Neural crest cell (in vitro differentiated cells): Measurements from ENCODE around the gene MRPL10. TPM values are rescaled to one million over a fixed set of nuclear protein-coding genes. Genes with fewer than 3 reads are reported as not detected.

Experiments
- DNase-seq: peaks from one replicate; pipeline ENCODE4 v3.0.0; 2021; ENCODE audit warnings: low read depth, mixed read lengths, low spot score
- H3K27ac Mint-ChIP-seq: one replicate; pipeline ENCODE4 v1.8.0; 2021; ENCODE audit warnings: mild to moderate bottlenecking, mixed read lengths; ENCODE audit not compliant: unreplicated experiment
- H3K27me3 Mint-ChIP-seq: 2 replicates; pipeline ENCODE4 v1.8.0; 2021; ENCODE audit warnings: low read depth, mild to moderate bottlenecking, mixed read lengths
- H3K36me3 Mint-ChIP-seq: 2 replicates; pipeline ENCODE4 v1.8.0; 2021; ENCODE audit warnings: low read depth, mild to moderate bottlenecking, mixed read lengths
- H3K4me1 Mint-ChIP-seq: 2 replicates; pipeline ENCODE4 v1.8.0; 2021; ENCODE audit warnings: mixed read lengths
- H3K4me3 Mint-ChIP-seq: one replicate; pipeline ENCODE4 v1.8.0; 2021; ENCODE audit warnings: mild to moderate bottlenecking, mixed read lengths
- H3K9me3 Mint-ChIP-seq: 2 replicates; pipeline ENCODE4 v1.8.0; 2021; ENCODE audit warnings: mixed read lengths
- CTCF ChIP-seq: fragments of 200-600 bp; sonication (generic); conservative IDR thresholded peaks from 2 replicates; pipeline ENCODE4 v1.5.0; 2021; ENCODE audit warnings: antibody characterized with exemption, mild to moderate bottlenecking
- total RNA-seq: library from RNA; stranded (reverse); gene quantifications from 2 replicates; pipeline ENCODE4 v1.2.1, GENCODE V29; 2021

MRPL10 gene
- total RNA-seq, 1 donor from 2014 or later: 50.0 TPM

- no peak for DNase-seq
- TF ChIP-seq CTCF: no peak
- peaks cover 9% of the 10 kb centered on the region for H3K36me3 Mint-ChIP-seq
- no peak overlapping the region for H3K4me3 Mint-ChIP-seq
- no peak overlapping the region for H3K27ac Mint-ChIP-seq
- no peaks in the 10 kb centered on the region for H3K9me3 Mint-ChIP-seq
- H3K27me3 Mint-ChIP-seq: no peaks in the 10 kb centered on the region
- H3K4me1 Mint-ChIP-seq: peaks cover 17% of the 10 kb centered on the region
Observed at GRCh38 chr17:47823519-47823918, 7.8 kb downstream of the MRPL10 start.

GRCh38 chr17:47822785-47823184 lies 8.6 kb downstream of the MRPL10 start:
- Mint-ChIP-seq H3K27ac (no peak overlapping the region), H3K27me3 (no peaks in the 10 kb centered on the region), H3K9me3 (no peaks in the 10 kb centered on the region), H3K4me1 (peaks cover 17% of the 10 kb centered on the region), H3K4me3 (no peak overlapping the region), H3K36me3 (peaks cover 9% of the 10 kb centered on the region)
- TF ChIP-seq CTCF: no peak
- no peak for DNase-seq

GRCh38 chr17:47821424-47822391 lies 9.6 kb downstream of the MRPL10 start, which contains the start of gene OSBPL7:
TSS of gene OSBPL7 (minus strand) at chr17:47821794. CDS start at chr17:47820278, 1,516 bp downstream.
- peak; percentile 44 for DNase-seq
- Mint-ChIP-seq H3K27me3 (no peaks in the 10 kb centered on the region), H3K36me3 (peaks cover 9% of the 10 kb centered on the region), H3K4me3 (peak within 1 kb of the TSS; percentile 91), H3K27ac (peak within 1 kb of the TSS; percentile 81), H3K4me1 (peaks cover 17% of the 10 kb centered on the region), H3K9me3 (no peaks in the 10 kb centered on the region)
- TF ChIP-seq CTCF: no peak

- Mint-ChIP-seq H3K36me3 (peaks cover 3% of the 10 kb centered on the region), H3K4me1 (peaks cover 17% of the 10 kb centered on the region), H3K27me3 (no peaks in the 10 kb centered on the region), H3K4me3 (peak overlapping the region; percentile 91), H3K27ac (no peak overlapping the region), H3K9me3 (no peaks in the 10 kb centered on the region)
- no peak for DNase-seq
- TF ChIP-seq CTCF: no peak
Observed at GRCh38 chr17:47821031-47821423, 10.3 kb downstream of the MRPL10 start.

GRCh38 chr17:47820033-47820789 lies 11.1 kb downstream of the MRPL10 start:
- Mint-ChIP-seq H3K4me3 (peak overlapping the region; percentile 91), H3K27me3 (no peaks in the 10 kb centered on the region), H3K4me1 (peaks cover 17% of the 10 kb centered on the region)

More at GRCh38 chr17:47820033-47820789, 11.1 kb downstream of the MRPL10 start:
- Mint-ChIP-seq H3K27ac (no peak overlapping the region), H3K36me3 (no peaks in the 10 kb centered on the region), H3K9me3 (no peaks in the 10 kb centered on the region)
- no peak for DNase-seq
- no peak for TF ChIP-seq CTCF
